Mesothelial cell of epicardium (in vitro differentiated cells): ENCODE results near the gene ADAMTS17. TPM values are rescaled to one million over a fixed set of nuclear protein-coding genes. Genes with fewer than 3 reads are reported as not detected.

ENCODE experiments used
- DNase-seq, 2 experiments: peaks; one replicate each; pipeline ENCODE4 v3.0.0; 2021; ENCODE audit warnings: low spot score in 2 of 2; ENCODE audit not compliant: unreplicated experiment in 2 of 2
- H3K27ac Mint-ChIP-seq: 2 replicates; pipeline ENCODE4 v1.8.0; 2021; ENCODE audit warnings: mixed read lengths
- H3K27me3 Mint-ChIP-seq: 2 replicates; pipeline ENCODE4 v1.8.0; 2021; ENCODE audit warnings: low read depth, mixed read lengths
- H3K36me3 Mint-ChIP-seq: 2 replicates; pipeline ENCODE4 v1.8.0; 2021; ENCODE audit warnings: mixed read lengths
- H3K4me1 Mint-ChIP-seq: 2 replicates; pipeline ENCODE4 v1.8.0; 2021; ENCODE audit warnings: mixed read lengths
- H3K4me3 Mint-ChIP-seq: 2 replicates; pipeline ENCODE4 v1.8.0; 2021; ENCODE audit warnings: mild to moderate bottlenecking, moderate library complexity, mixed read lengths
- H3K9me3 Mint-ChIP-seq: 2 replicates; pipeline ENCODE4 v1.8.0; 2021; ENCODE audit warnings: mixed read lengths
- CTCF ChIP-seq: fragments of 200-600 bp; sonication (generic); IDR thresholded peaks from one replicate; pipeline ENCODE4 v1.5.0; 2021; ENCODE audit warnings: antibody characterized with exemption; ENCODE audit not compliant: unreplicated experiment
- total RNA-seq: library from RNA; stranded (reverse); gene quantifications from 3 replicates; pipeline ENCODE4 v1.2.1, GENCODE V29; 2021

ADAMTS17 gene
- total RNA-seq: 39.4 to 42.1 TPM (median 40.2 TPM) in 3 replicates

DNA sequence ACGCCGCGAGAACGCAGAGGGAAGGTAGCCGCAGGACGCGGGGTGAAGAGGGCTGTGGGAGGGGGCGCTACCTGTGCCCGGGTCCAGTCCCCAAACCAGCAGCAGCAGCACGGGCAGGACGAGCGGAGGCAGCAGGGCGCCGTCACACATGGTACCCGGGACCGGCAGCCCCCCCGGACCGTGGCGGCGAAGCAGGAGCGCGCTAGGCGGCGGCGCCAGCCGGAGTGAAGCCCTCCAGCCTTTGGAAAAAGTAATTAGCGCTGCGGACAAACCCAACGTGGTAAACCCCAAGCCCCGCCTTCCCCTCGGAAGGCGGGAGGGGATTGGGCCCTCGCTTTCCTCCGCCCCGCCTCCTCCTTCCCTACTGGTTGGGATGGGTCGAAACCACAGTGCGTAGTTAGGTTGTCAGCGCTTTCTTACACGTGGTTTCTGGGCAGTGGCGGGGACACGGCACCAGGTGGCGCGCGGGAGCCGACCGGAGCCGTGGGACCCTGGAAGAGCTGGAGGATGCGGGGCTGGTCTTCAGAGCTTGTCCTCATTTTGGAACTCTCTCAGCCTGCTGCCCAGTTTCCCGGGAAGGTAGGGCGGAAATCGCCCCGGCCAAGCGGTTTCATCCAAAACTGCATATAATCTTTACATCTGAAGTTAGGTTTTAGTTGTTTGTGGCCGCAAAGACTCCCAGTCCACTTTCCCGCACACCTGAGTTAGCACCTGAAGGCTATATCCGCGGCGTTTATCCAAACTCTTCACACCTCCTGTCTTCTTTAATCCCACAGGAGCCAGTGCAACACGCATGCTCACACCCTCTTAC, at the start of gene ADAMTS17:
Gene ADAMTS17, minus strand, starts transcription at position 226 of the 811 bp plus-strand sequence. Its CDS starts 76 bp downstream, at position 150.
- peaks cover 35% of the 10 kb centered on the region for H3K27me3 Mint-ChIP-seq
- peaks cover 31% of the 10 kb centered on the region for H3K4me1 Mint-ChIP-seq
- H3K9me3 Mint-ChIP-seq: no peaks in the 10 kb centered on the region
- peak within 1 kb of the TSS; percentile 64 for H3K4me3 Mint-ChIP-seq
- peaks cover 4% of the 10 kb centered on the region for H3K36me3 Mint-ChIP-seq
- peak; percentile 93 for TF ChIP-seq CTCF
- H3K27ac Mint-ChIP-seq: no peak within 1 kb of the TSS
- peak; percentile 91 to 95 for DNase-seq

GRCh38 chr15:100385300-100386050, 43.7 kb upstream of the ADAMTS17 start:
- H3K36me3 Mint-ChIP-seq: peaks cover 17% of the 10 kb centered on the region

GRCh38 chr15:100384108-100384410, 42.3 kb upstream of the ADAMTS17 start:
- H3K36me3 Mint-ChIP-seq: peaks cover 17% of the 10 kb centered on the region
- TF ChIP-seq CTCF: no peak
- H3K4me3 Mint-ChIP-seq: no peak overlapping the region
- H3K9me3 Mint-ChIP-seq: peaks cover 53% of the 10 kb centered on the region
- H3K4me1 Mint-ChIP-seq: no peaks in the 10 kb centered on the region
- DNase-seq: no peak
- no peaks in the 10 kb centered on the region for H3K27me3 Mint-ChIP-seq
- H3K27ac Mint-ChIP-seq: no peak overlapping the region

More at GRCh38 chr15:100385300-100386050, 43.7 kb upstream of the ADAMTS17 start:
- Mint-ChIP-seq H3K4me1 (no peaks in the 10 kb centered on the region), H3K9me3 (peaks cover 57% of the 10 kb centered on the region), H3K27ac (no peak overlapping the region), H3K27me3 (no peaks in the 10 kb centered on the region), H3K4me3 (no peak overlapping the region)
- DNase-seq: no peak
- no peak for TF ChIP-seq CTCF

DNA sequence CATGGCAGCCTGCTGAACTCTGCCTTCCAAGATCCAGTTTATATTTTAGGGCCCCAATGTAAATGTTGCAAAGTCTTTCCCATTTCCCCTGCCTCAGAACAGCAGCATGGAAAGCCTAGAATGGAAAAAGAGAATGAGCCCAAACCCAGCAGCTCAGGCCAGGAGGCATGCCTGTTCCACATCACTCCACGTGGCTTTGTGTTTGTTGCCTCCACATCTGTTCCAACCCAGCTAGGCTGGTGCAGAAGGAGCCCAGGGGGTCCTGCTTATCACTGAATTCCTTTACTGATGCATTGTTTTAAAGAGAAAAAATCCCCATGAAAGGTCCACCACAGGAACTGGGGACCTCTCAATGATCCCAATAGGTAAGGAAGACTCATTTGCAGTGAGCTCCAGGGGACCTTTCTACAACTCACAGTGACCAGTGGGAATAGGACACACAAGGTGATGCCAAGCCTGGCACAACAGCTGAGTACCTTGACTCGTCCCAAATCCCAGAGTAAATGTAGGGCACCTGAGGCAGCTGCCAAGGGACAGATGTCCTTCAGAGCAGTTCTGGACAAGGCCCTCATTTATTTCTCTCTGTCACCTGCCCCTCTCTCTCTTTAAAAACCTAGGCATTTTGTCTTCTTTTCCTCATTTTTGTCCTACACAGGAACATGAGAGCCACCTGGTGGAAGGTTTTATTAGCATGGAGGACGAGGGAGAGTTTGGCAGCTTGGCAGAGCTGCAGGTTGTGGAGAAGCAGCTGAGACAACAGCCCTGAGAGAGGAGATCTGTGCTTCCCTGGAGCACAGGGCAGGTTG, 41.7 kb upstream of the ADAMTS17 start:
- Mint-ChIP-seq H3K4me3 (no peak overlapping the region), H3K4me1 (no peaks in the 10 kb centered on the region), H3K27me3 (no peaks in the 10 kb centered on the region), H3K27ac (no peak overlapping the region), H3K9me3 (peaks cover 48% of the 10 kb centered on the region), H3K36me3 (peaks cover 17% of the 10 kb centered on the region)
- no peak for TF ChIP-seq CTCF
- no peak for DNase-seq

DNA sequence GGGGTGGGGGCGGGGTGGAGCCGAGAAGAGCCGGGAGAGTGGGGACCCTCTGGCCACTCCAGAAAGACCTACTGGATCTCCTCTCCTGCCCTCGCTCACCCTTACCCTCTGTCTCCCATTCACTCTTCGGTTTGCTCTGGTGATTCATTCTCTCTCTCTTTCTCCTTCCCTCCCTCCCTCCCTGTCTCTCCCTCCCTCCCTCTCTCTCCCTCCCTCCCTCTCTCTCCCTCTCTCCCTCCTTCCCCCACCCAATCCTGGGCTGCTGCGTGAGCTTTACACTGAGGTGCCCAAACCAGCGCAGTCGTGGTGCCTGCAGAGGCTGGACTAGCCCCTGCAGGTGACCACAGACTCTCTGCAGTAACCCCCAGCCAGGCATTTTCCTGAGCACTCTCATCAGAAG, 32.2 kb upstream of the ADAMTS17 start:
- H3K9me3 Mint-ChIP-seq: peaks cover 21% of the 10 kb centered on the region
- DNase-seq: no peak
- peaks cover 50% of the 10 kb centered on the region for H3K27me3 Mint-ChIP-seq
- TF ChIP-seq CTCF: no peak
- peak overlapping the region; percentile 68 for H3K4me3 Mint-ChIP-seq
- peaks cover 5% of the 10 kb centered on the region for H3K36me3 Mint-ChIP-seq
- no peak overlapping the region for H3K27ac Mint-ChIP-seq
- peaks cover 11% of the 10 kb centered on the region for H3K4me1 Mint-ChIP-seq
